A673 (cell line): Measurements from ENCODE around the gene KISS1. TPM values are rescaled to one million over a fixed set of nuclear protein-coding genes. Genes with fewer than 3 reads are reported as not detected.

Experiments
- BruUV-seq: library from RNA; stranded (reverse); fragments of 400-500 nt; replicated peaks from 2 replicates; lab custom pipeline; 2021; lab: Mats Ljungman, UMichigan
- CTCF ChIA-PET: fragments of 300-600 bp; sonication (Branson Sonifier 250); formaldehyde crosslinking; loops from one replicate; lab custom pipeline; 2022; ENCODE audit warnings: antibody characterized with exemption; lab: Charles Lee
- POLR2A ChIA-PET: fragments of 300-600 bp; sonication (Branson Sonifier 250); formaldehyde crosslinking; loops from one replicate; lab custom pipeline; 2022; ENCODE audit warnings: antibody characterized with exemption; ENCODE audit not compliant: low non-redundant PET; lab: Charles Lee
- DNase-seq: peaks from one replicate; pipeline ENCODE4 v3.0.0-alpha.2; 2015; ENCODE audit warnings: low spot score
- H3K27ac ChIP-seq: fragments of 200-600 bp; sonication (generic); 2 replicates; pipeline ENCODE4 v1.5.1; 2016; ENCODE audit warnings: mixed run types, low read depth, mild to moderate bottlenecking, mixed read lengths, antibody characterized with exemption, low read length; ENCODE audit not compliant: poor library complexity, severe bottlenecking
- H3K27me3 ChIP-seq: fragments of 200-600 bp; sonication (generic); replicated peaks from 2 replicates; pipeline ENCODE4 v1.6.1; 2017; ENCODE audit warnings: mixed run types, low read depth, mild to moderate bottlenecking, mixed read lengths, antibody characterized with exemption, low read length; ENCODE audit not compliant: insufficient read depth, poor library complexity
- H3K36me3 ChIP-seq: fragments of 200-600 bp; sonication (generic); 2 replicates; pipeline ENCODE4 v1.6.1; 2016; ENCODE audit warnings: mixed run types, mild to moderate bottlenecking, mixed read lengths, antibody characterized with exemption, low read length; ENCODE audit not compliant: insufficient read depth, poor library complexity, severe bottlenecking
- H3K4me1 ChIP-seq: fragments of 200-600 bp; sonication (generic); 2 replicates; pipeline ENCODE4 v1.6.1; 2017; ENCODE audit warnings: mixed run types, mild to moderate bottlenecking, mixed read lengths, antibody characterized with exemption, low read length; ENCODE audit not compliant: insufficient read depth, poor library complexity, severe bottlenecking
- H3K4me3 ChIP-seq: fragments of 200-600 bp; sonication (generic); 2 replicates; pipeline ENCODE4 v1.5.1; 2016; ENCODE audit warnings: low read depth, mixed run types, mild to moderate bottlenecking, mixed read lengths, low read length; ENCODE audit not compliant: poor library complexity, severe bottlenecking
- H3K9me3 ChIP-seq: fragments of 200-600 bp; sonication (generic); 2 replicates; pipeline ENCODE4 v1.6.1; 2016; ENCODE audit warnings: mixed run types, low read depth, mild to moderate bottlenecking, mixed read lengths, antibody characterized with exemption, low read length; ENCODE audit not compliant: poor library complexity, severe bottlenecking
- CTCF ChIP-seq: fragments of 300-800, 200-600 bp; sonication (generic); conservative IDR thresholded peaks from 2 replicates; pipeline ENCODE4 v1.5.1; 2017; ENCODE audit warnings: low read depth, mild to moderate bottlenecking, antibody characterized with exemption, low read length, moderate library complexity, mixed read lengths
- EZH2 ChIP-seq: fragments of 200-600 bp; sonication (generic); IDR thresholded peaks from 2 replicates; pipeline ENCODE4 v1.6.1; 2017; ENCODE audit warnings: borderline replicate concordance, low read depth, mild to moderate bottlenecking, mixed read lengths, antibody characterized with exemption, low read length; ENCODE audit not compliant: poor library complexity, severe bottlenecking
- intact Hi-C: fragments of 100-400 bp; cut with micrococcal nuclease; formaldehyde crosslinking; loops from one replicate; pipeline ENCODE4 v1.10.0; 2022; ENCODE audit not compliant: unreplicated experiment
- total RNA-seq: library from RNA; stranded (reverse); gene quantifications from 2 replicates; pipeline ENCODE4 v1.2.3, GENCODE V29; 2021

KISS1 gene
- total RNA-seq, 1 experiment from 2014 or later: not detected

- TF ChIP-seq EZH2 (no peak), CTCF (no peak)
- no peak overlapping the region for H3K4me3 ChIP-seq
- H3K27me3 ChIP-seq: no peaks in the 10 kb centered on the region
- H3K36me3 ChIP-seq: no peaks in the 10 kb centered on the region
- no peak overlapping the region for H3K27ac ChIP-seq
- CTCF ChIA-PET: no interaction called here
- no peaks in the 10 kb centered on the region for H3K9me3 ChIP-seq
- no peaks in the 10 kb centered on the region for H3K4me1 ChIP-seq
- POLR2A ChIA-PET: no interaction called here
- BruUV-seq: no TSS peak
- DNase-seq: no peak
- intact Hi-C loops: no loop called here
Measured at GRCh38 chr1:204222006-204222763, 25.9 kb upstream of the KISS1 start.

- Histone ChIP-seq H3K27me3 (no peaks in the 10 kb centered on the region), H3K27ac (no peak overlapping the region), H3K9me3 (no peaks in the 10 kb centered on the region), H3K4me3 (no peak overlapping the region), H3K36me3 (no peaks in the 10 kb centered on the region), H3K4me1 (no peaks in the 10 kb centered on the region)
- no TSS peak for BruUV-seq
- ChIA-PET CTCF (no interaction called here), POLR2A (no interaction called here)
- intact Hi-C loops: no loop called here
- no peak for DNase-seq
- no peak for TF ChIP-seq EZH2
- no peak for TF ChIP-seq CTCF
Measured at GRCh38 chr1:204221271-204221670, 25.0 kb upstream of the KISS1 start.

GRCh38 chr1:204219971-204220616 lies 23.8 kb upstream of the KISS1 start:
- H3K27ac ChIP-seq: no peak overlapping the region
- intact Hi-C loops: no loop called here

More at GRCh38 chr1:204219971-204220616, 23.8 kb upstream of the KISS1 start:
- DNase-seq: no peak
- Histone ChIP-seq H3K4me1 (no peaks in the 10 kb centered on the region), H3K36me3 (no peaks in the 10 kb centered on the region), H3K9me3 (no peaks in the 10 kb centered on the region), H3K27me3 (no peaks in the 10 kb centered on the region), H3K4me3 (no peak overlapping the region)
- CTCF ChIA-PET: interaction anchor here (0.8 kb wide), 1 partner anchor 13 kb away, joined by 4 read pairs; no protein-coding TSS in a partner anchor
- BruUV-seq: no TSS peak
- POLR2A ChIA-PET: interaction anchor here (0.8 kb wide), 1 partner anchor 75 kb away, joined by 5 read pairs; no protein-coding TSS in a partner anchor
- no peak for TF ChIP-seq CTCF
- TF ChIP-seq EZH2: no peak
